Testis (tissue), 3 donors: ENCODE results near the gene ADGRB3. TPM values are rescaled to one million over a fixed set of nuclear protein-coding genes. Genes with fewer than 3 reads are reported as not detected.

Source experiments
- DNase-seq: peaks from one replicate; pipeline ENCODE4 v3.0.0-alpha.2; 2019
- H3K27ac ChIP-seq, 2 donors: fragments of 200-600 bp; sonication (generic); one replicate each; pipeline ENCODE4 v1.5.1; 2019
- H3K27me3 ChIP-seq: fragments of 200-600 bp; sonication (generic); one replicate; pipeline ENCODE4 v1.5.1; 2019
- H3K36me3 ChIP-seq: fragments of 200-600 bp; sonication (generic); one replicate; pipeline ENCODE4 v1.5.1; 2017; ENCODE audit warnings: low read depth; ENCODE audit errors: missing control alignments
- H3K4me1 ChIP-seq: fragments of 200-600 bp; sonication (generic); one replicate; pipeline ENCODE4 v1.5.1; 2019
- H3K4me3 ChIP-seq, 2 donors: fragments of 200-600 bp; sonication (generic); one replicate each; pipeline ENCODE4 v1.5.1; 2017 to 2019
- H3K9me3 ChIP-seq: fragments of 200-600 bp; sonication (generic); one replicate; pipeline ENCODE4 v1.5.1; 2017
- POLR2A ChIP-seq: fragments of 450-650 bp; IDR thresholded peaks from one replicate; pipeline ENCODE4 v1.6.1; 2017; ENCODE audit warnings: antibody characterized with exemption, mild to moderate bottlenecking, moderate library complexity
- WGBS, 2 donors: methylation state at CpG; one replicate each; pipeline ENCODE4 v1.1.5; 2018; 5-methylcytosine and 5-hydroxymethylcytosine counted together
- intact Hi-C: fragments of 100-400 bp; cut with DNase I; formaldehyde crosslinking; loops from one replicate; pipeline ENCODE4 v1.15.1; 2023; ENCODE audit warnings: low total_unique reads
- polyA plus RNA-seq: library from polyadenylated mRNA; stranded (reverse); fragments of 350-450 nt; fragmentation: Illumina TruSeq; extraction: RNeasy Lipid Tissue Mini Kit (QIAGEN cat#74804); gene quantifications from one replicate; pipeline ENCODE4 v1.2.3, GENCODE V29; 2014; ENCODE audit warnings: low read depth, low replicate concordance; ENCODE audit not compliant: insufficient read depth
- total RNA-seq, 2 donors: library from RNA; depleted of rRNA; stranded (reverse); fragments of >200 nt; gene quantifications; one replicate each; pipeline ENCODE4 v1.2.3, GENCODE V29; 2016
- TF ChIP-seq, protein P1 (sequence below), 3 experiments: fragments of 450-650 bp in 2 of 3; fragments of 200-600 bp in 1 of 3; sonication (generic) in 1 of 3; IDR thresholded peaks; one replicate each; pipeline ENCODE4 v1.5.1; 2016 to 2019; ENCODE audit warnings: antibody characterized with exemption in 3 of 3, mild to moderate bottlenecking in 2 of 3, moderate library complexity in 1 of 3

ADGRB3 gene
- total and polyA plus RNA-seq, 3 donors from 2014 or later = 3.2 to 5.7 (median 4.3) TPM

DNA sequence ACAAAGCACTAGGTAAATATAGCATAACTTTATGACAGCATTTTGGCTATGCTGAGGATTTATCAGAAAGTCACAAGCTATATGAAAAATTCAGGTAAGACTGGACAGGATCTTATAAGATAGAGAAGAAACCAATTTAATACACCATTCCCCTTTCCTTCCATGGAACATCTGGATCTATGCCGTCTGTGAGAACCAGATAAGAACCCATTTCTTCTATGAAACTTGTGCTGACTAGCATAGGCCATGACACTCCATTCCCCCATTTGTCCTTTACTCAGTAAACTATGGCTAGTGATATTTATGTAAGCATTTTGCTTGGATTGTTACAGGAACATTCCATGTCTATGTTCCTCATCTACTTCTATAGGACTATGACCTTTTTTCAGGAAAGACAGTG, 437.7 kb downstream of the ADGRB3 start:
- TF ChIP-seq POLR2A = no peak
- TF ChIP-seq, protein P1, sequence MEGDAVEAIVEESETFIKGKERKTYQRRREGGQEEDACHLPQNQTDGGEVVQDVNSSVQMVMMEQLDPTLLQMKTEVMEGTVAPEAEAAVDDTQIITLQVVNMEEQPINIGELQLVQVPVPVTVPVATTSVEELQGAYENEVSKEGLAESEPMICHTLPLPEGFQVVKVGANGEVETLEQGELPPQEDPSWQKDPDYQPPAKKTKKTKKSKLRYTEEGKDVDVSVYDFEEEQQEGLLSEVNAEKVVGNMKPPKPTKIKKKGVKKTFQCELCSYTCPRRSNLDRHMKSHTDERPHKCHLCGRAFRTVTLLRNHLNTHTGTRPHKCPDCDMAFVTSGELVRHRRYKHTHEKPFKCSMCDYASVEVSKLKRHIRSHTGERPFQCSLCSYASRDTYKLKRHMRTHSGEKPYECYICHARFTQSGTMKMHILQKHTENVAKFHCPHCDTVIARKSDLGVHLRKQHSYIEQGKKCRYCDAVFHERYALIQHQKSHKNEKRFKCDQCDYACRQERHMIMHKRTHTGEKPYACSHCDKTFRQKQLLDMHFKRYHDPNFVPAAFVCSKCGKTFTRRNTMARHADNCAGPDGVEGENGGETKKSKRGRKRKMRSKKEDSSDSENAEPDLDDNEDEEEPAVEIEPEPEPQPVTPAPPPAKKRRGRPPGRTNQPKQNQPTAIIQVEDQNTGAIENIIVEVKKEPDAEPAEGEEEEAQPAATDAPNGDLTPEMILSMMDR (IDR thresholded peaks at IDR 0.05) = no peak
- DNase-seq = no peak
- no peaks in the 10 kb centered on the region for H3K4me1 ChIP-seq
- H3K9me3 ChIP-seq = no peaks in the 10 kb centered on the region
- H3K36me3 ChIP-seq = no peaks in the 10 kb centered on the region
- WGBS, 2 donors = 88 to 90% methylated on average over 1 of the region's 1 CpG
- H3K4me3 ChIP-seq = no peak overlapping the region
- H3K27me3 ChIP-seq = no peaks in the 10 kb centered on the region
- H3K27ac ChIP-seq = no peak overlapping the region
- intact Hi-C loops = no loop called here

DNA sequence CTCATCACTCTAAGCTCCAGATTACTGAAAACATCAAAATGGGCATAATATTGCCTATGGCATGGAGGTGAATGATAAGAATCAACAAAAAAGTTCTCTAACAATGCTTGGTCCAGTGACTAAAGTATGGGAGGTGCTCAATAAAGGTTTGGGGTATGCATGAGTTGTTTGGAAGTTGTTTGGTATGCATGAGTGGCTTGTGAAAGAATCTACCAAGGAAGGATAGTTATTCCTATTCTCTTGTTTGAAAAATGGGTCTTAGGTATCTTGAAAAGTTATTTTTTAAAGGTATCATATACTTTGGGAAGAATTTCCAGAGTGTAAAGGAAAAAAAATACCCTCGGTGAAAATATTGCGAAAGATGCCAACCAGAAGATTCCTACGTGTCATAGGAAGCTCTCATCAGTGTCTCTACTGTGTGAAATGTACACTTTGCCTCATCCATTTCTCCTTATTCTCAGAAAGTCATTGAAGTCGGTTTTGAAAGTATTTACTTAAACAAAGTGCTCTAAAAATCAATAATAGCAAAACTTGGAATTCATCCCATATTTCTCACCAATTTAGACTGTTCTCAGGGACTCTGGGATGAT, 449.8 kb downstream of the ADGRB3 start:
- DNase-seq = no peak
- H3K4me3 ChIP-seq = no peak overlapping the region
- WGBS, 2 donors = 87 to 89% methylated on average over 4 of the region's 4 CpGs
- H3K4me1 ChIP-seq = no peaks in the 10 kb centered on the region
- intact Hi-C loops = no loop called here
- H3K27me3 ChIP-seq = no peaks in the 10 kb centered on the region
- no peaks in the 10 kb centered on the region for H3K36me3 ChIP-seq
- no peaks in the 10 kb centered on the region for H3K9me3 ChIP-seq
- no peak overlapping the region for H3K27ac ChIP-seq
- TF ChIP-seq, protein P1 (IDR thresholded peaks at IDR 0.05) = no peak
- no peak for TF ChIP-seq POLR2A

DNA sequence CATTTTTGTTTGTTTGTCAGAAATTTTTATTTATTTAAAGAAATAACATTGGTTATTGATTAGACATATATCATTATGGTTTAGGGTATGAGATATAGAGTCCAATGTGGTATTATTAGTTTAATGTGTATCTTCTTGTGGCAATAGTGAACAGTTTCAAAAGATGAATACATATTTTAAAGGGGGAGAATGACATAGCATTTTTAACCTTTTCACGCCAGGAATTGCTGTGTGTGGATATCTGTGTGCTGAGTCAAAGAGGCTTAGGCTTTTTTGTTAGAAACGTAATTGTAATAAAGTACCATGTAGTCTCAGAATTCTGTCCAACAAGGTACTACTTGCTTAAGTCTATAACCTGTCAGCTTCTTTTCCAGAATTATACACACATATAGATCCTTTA, 451.6 kb downstream of the ADGRB3 start:
- Histone ChIP-seq H3K4me3 (no peak overlapping the region), H3K4me1 (no peaks in the 10 kb centered on the region), H3K36me3 (no peaks in the 10 kb centered on the region), H3K27me3 (no peaks in the 10 kb centered on the region), H3K27ac (no peak overlapping the region), H3K9me3 (no peaks in the 10 kb centered on the region)
- WGBS, 2 donors = 89 to 91% methylated on average over 2 of the region's 2 CpGs
- intact Hi-C loops = no loop called here
- TF ChIP-seq, protein P1 (IDR thresholded peaks at IDR 0.05) = no peak
- TF ChIP-seq POLR2A = no peak
- DNase-seq = no peak

DNA sequence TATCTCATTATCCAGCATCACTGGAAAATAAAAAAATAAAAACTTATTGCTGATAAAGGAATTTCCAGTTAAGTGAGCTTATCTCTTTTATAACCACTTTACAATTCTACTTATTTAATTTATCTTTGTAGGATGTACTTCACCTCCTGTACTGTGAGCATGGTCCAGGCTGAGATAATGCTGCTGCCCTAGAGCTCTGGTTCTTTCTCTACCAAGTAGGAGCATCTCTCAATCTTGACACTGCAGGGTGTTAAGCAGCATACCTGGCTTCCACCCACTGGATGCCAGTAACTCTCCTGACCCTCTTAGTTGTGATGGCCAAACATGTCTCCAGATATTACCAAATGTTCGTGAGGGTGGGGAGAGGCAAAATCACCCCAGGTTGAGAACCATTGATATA, 454.5 kb downstream of the ADGRB3 start:
- no peak overlapping the region for H3K27ac ChIP-seq
- H3K36me3 ChIP-seq = no peaks in the 10 kb centered on the region
- 95 to 100% methylated on average over 1 of the region's 1 CpG for WGBS, 2 donors
- H3K4me3 ChIP-seq = no peak overlapping the region
- no peaks in the 10 kb centered on the region for H3K9me3 ChIP-seq
- intact Hi-C loops = no loop called here
- no peak for DNase-seq
- H3K4me1 ChIP-seq = no peaks in the 10 kb centered on the region
- H3K27me3 ChIP-seq = no peaks in the 10 kb centered on the region
- TF ChIP-seq, protein P1 (IDR thresholded peaks at IDR 0.05) = no peak
- TF ChIP-seq POLR2A = no peak

DNA sequence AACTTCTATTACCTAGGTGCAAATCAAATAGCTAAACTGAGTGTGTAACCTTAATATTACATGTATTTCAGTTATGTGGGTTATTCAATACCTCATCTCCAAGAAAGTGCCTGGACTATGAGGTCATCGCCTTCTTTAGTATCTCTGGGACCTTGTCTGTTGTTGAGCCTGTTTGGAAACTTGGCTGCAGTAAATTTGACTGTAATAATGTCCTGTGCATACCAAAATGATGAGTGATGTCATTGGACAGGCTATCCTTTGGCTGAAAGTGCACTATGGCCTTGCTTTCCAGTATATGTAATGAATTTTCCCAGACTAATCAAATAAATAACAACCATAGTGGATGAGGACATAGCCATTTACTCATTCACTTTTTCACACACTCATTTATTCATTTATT, 455.1 kb downstream of the ADGRB3 start:
- Histone ChIP-seq H3K4me3 (no peak overlapping the region), H3K27ac (no peak overlapping the region), H3K27me3 (no peaks in the 10 kb centered on the region), H3K9me3 (no peaks in the 10 kb centered on the region), H3K36me3 (no peaks in the 10 kb centered on the region), H3K4me1 (no peaks in the 10 kb centered on the region)
- TF ChIP-seq, protein P1 (IDR thresholded peaks at IDR 0.05) = no peak
- no peak for TF ChIP-seq POLR2A
- intact Hi-C loops = no loop called here
- DNase-seq = no peak
- 88 to 94% methylated on average over 1 of the region's 1 CpG for WGBS, 2 donors
